ENCODE results near the gene TMEM212. TPM values are rescaled to one million over a fixed set of nuclear protein-coding genes. Genes with fewer than 3 reads are reported as not detected.
"Not testable (repeated sequence)": the region's sequence is repeated elsewhere in the genome, so short reads cannot be mapped to it uniquely, and the experiment has no call there.

The TMEM212 gene
- total RNA-seq, 1 experiment from 2014 or later: not detected

- DNase-seq (ENCODE audit: low read depth): no peak
Observed at GRCh38 chr3:171813278-171813896, 29.8 kb upstream of the TMEM212 start.

GRCh38 chr3:171813897-171814460, 29.2 kb upstream of the TMEM212 start:
- DNase-seq (ENCODE audit: low read depth): peak; percentile 84

DNA sequence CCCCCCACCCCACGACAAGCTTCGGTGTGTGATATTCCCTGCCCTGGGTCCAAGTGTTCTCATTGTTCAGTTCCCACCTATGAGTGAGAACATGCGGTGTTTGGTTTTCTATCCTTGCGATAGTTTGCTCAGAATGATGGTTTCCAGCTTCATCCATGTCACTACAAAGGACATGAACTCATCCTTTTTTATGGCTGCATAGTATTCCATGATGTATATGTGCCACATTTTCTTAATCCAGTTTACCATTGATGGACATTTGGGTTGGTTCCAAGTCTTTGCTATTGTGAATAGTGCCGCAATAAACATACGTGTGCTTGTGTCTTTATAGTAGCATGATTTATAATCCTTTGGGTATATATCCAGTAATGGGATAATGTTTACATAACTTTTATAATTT, 28.5 kb upstream of the TMEM212 start:
- not testable (repeated sequence) for DNase-seq (ENCODE audit: low read depth)

GRCh38 chr3:171815973-171816595, 27.1 kb upstream of the TMEM212 start:
- peak; percentile 77 for DNase-seq (ENCODE audit: low read depth)

DNA sequence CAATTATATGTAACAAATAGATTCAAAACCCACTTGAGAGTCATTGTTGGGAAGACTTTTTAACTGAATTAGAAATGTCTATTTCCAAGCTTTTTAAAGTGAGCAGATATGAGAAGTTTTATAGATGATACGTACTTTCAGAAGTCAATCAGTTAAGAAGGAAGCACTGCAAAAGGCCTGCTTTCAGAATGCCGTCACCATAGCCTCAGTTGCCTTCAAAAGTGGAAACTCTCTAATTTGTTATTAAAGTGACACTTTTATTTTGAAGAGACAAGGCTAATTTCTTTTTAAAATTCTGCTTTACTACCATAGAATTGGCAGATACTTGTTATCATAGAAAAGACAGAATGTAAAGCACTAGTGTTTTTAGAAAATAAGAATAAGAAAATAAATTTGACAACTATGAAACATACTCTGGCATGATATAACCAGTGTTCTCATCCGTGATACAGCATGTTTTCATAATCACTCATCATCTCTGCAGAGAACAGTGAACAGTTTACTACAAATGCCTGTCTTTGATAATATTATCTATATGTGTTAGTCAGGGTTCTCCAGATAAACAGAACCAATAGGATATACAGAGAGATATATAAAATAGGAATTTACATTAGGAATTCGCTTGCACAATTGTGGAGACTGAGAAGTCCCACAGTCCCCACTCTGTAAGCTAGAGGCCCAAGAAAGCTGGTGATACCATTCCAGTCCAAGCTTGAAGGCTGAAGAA, 25.9 kb upstream of the TMEM212 start:
- DNase-seq (ENCODE audit: low read depth): no peak

GRCh38 chr3:171821044-171821443, 22.1 kb upstream of the TMEM212 start:
- no peak for DNase-seq (ENCODE audit: low read depth)

DNA sequence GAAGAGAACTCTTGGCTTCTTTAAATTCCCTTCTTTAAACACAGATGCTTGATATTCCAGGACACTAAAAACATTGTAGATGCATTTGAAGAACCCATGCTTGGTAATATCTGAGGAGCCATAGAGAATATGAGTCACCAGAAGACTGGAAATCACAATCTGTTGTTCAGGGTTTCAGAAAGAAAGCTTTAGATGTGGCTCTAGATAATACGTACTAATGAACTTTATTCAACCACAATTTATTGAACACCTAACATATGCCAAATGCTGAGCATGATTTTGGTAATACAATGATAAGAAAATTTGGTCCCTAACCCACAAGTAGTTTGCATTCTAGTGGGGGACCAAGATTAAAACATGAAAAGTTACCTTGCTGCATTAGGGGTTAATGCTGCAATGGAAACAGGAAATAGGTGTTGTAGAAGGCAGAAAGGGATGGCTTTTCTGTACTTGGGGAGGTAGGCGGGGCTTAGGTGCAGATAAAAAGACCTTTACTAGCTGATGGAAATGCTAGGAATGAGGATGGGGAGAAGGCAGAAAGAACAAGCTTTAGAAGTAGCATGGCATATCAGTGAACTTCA, 21.3 kb upstream of the TMEM212 start:
- DNase-seq (ENCODE audit: low read depth): no peak

GRCh38 chr3:171822431-171823106, 20.6 kb upstream of the TMEM212 start:
- DNase-seq (ENCODE audit: low read depth): no peak

- DNase-seq (ENCODE audit: low read depth): no peak
Observed at GRCh38 chr3:171824116-171824515, 19.0 kb upstream of the TMEM212 start.

DNA sequence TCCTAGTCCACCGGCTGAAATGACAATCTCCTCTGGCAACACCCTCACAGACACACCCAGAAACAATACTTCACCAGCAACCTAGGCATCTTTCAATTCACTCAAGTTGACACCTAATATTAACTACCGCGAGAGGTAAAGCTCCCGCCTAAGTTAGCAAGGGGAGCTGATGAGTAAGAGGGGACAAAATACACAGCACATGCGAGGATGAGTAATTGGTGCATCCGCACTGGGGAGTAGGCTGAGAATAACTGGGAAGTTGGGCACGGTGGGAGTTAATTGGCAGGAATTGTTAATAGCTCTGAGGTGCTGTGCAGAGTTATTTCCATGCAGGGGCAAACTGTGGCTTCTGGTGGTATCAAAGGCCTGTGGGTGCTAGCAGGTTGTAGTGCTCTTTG, 18.3 kb upstream of the TMEM212 start:
- DNase-seq (ENCODE audit: low read depth): peak; percentile 77

GRCh38 chr3:171825222-171825828, 17.8 kb upstream of the TMEM212 start:
- DNase-seq (ENCODE audit: low read depth): peak; percentile 76

DNA sequence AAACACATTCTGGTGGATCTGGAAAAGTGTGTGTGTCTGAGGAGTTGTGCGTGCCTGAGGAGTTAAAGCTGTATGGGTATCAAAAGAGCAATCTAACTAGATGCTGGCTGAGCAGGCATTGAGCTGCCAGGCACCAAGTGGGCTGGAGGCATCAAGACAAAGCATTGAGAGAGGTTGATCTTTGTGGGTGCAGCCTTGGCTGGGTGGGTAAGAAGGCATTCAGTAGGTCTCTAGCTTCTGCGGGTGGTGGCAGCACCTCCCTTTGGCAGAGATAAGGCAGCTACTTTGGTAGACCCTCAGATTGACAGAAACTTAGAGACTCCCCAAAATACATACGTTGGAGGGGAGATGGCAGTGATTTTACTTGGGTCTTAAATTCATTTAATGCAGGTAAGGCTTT, 15.8 kb upstream of the TMEM212 start:
- no peak for DNase-seq (ENCODE audit: low read depth)

GRCh38 chr3:171827836-171828458, 15.2 kb upstream of the TMEM212 start:
- DNase-seq (ENCODE audit: low read depth): no peak

DNA sequence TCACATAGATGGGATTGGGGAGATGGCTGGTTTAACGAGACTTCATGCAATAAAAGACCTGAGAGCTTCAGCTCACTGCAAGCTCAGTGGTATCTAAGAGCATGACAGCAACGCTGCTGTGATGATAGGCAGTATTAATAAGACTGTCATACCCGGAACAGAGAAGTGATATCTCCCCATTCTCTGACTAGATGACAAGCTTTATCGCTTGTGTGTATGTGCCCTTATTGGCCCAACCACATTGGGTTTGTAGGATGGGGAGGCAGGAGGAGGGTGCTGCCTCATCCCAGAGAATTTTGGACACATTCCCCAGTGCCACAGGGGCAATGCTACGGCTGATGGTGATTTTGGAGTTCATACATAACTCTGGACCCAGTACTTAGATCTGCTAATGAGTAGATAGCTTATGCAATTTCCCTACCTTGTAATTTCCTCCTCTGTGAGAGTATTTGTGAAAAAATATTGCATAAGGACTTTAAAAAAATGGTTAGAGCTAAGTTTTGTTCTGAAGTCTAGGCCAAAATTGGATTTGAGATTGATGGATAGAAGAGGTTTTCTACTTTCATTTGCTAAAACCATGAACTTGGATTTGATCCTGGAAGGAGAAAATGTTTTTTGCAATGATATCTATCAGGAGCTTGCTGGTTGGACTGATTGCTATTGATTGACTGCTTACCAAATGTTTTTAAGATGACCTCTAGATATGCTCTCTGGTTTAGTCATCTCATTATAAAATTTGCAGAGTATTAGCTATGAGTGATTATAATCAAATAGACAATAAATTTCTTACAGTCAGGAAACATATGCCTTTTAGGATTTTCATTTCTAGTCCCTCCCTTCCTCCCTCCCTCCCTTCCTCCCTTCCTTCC, 14.0 kb upstream of the TMEM212 start:
- DNase-seq (ENCODE audit: low read depth): no peak

GRCh38 chr3:171829841-171830517, 13.2 kb upstream of the TMEM212 start:
- DNase-seq (ENCODE audit: low read depth): peak; percentile 82

DNA sequence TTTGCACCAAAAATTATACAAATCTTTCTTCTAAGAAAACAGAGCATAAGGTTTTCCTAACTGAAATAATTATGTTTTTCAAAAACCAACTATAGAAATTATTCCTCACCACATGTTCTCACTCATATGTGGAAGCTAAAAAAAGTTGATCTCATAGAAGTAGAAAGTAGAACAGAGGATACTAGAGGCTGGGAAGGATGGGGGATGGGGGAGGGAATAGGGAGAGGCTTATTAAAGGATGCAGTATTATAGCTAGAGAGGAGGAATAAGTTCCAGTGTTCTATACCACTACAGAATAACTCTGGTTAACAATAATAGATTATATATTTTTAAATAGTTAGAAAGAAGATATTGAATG, 12.7 kb upstream of the TMEM212 start:
- DNase-seq (ENCODE audit: low read depth): no peak

- DNase-seq (ENCODE audit: low read depth): peak; percentile 22
Observed at GRCh38 chr3:171831936-171832335, 11.2 kb upstream of the TMEM212 start.

DNA sequence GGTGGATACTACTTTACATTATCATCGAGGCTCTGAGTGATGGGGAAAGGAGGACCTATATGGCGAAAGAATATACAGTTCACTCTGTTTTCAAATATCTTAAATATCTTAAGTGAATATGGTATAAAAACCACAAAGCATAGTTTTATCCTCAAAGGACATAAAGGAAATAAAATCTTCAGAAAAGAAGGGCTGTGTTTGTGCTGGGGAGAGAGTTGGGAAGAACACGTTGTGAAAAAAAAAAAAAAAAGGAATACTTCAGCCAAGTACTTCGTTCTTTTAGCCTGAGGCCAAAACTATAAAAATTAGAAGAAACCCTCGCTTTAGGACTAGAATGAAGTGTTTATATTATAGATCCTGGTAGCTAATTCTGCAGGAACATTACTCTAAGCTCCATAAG, 10.2 kb upstream of the TMEM212 start:
- DNase-seq (ENCODE audit: low read depth): peak; percentile 31

- DNase-seq (ENCODE audit: low read depth): peak; percentile 73
Observed at GRCh38 chr3:171833789-171834460, 9.2 kb upstream of the TMEM212 start.
